ENCODE data around the gene SGIP1.

DNA sequence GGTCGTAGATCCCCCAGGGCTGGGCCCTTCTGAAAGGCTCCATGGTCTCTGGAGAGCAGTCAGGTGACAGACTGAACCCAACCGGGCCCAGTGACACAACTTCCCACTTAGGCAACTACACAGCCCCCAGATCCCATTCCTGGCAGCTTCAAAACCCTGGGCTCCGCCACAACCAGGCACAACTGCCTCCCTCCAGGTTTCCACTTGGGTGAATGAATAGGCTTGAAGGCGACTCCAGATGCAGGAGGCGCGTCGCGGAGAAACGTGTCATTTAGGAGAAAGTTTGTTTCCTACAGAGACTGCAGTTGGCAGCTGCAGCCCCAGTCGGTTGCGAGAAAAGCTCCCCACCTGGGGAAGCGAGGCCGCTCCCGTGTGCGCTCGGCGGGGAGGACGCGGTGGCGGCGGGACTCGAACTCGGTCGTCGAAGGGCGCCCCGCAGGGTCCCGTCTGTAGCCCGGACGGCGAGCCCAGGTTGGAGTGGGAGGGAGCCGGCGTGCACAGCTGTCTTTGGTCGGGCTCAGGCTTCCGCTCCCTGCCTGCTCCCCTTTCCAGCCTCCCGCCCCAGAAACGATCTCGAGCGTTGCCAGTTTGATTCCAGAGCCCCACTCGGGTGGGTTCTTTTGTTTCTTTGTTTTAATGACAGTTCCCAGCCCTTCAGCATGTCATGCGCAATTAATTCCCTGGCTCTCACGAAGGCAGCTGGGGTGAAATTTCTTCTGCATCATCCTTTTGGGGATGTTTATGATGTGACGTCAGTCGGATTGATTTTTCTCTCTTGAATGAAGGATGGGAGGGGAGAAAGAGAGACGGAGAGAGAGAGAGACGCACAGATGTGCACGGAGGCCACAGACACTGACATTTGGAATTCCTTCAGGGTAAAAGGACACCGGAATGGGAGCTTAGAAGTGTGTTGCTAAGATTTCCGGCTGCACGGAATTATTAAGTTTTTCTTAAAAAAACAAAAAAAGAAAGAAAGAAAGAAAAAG lies 862 bp upstream of the SGIP1 start:
- no peak for TF ChIP-seq EZH2 (IDR thresholded peaks at IDR 0.05; ENCODE audit: borderline replicate concordance)
- no peak for TF ChIP-seq EZH2phosphoT487 (IDR thresholded peaks at IDR 0.05; ENCODE audit: low read depth, severe bottlenecking, unreplicated experiment)

Measured in hepatocyte (in vitro differentiated cells).